TTC549 (cell line): ENCODE results near the gene ACO2.
"Not testable (repeated sequence)": the region's sequence is repeated elsewhere in the genome, so short reads cannot be mapped to it uniquely, and the experiment has no call there.

Experiments
- FAIRE-seq: peaks from 2 replicates; lab custom pipeline; 2012; peaks lifted over from hg19 to GRCh38; lab: Jason Lieb, UNC

The ACO2 gene

DNA sequence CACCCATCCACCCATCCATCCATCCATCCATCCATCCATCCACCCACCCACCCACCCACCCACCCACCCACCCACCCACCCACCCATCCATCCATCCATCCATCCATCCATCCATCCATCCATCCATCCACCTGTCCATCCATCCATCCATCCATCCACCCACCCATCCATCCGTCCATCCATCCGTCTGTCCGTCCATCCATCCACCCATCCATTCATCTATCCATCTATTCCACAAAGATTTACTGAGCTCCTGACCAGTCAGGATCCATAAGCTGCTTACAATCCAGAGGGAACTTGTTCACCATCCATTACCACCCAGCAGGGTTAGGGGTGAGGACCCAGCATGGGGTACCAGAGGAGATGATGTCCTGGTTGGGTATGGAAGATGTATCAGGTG is 103.4 kb downstream of the ACO2 start:
- FAIRE-seq, result not testable (repeated sequence)

DNA sequence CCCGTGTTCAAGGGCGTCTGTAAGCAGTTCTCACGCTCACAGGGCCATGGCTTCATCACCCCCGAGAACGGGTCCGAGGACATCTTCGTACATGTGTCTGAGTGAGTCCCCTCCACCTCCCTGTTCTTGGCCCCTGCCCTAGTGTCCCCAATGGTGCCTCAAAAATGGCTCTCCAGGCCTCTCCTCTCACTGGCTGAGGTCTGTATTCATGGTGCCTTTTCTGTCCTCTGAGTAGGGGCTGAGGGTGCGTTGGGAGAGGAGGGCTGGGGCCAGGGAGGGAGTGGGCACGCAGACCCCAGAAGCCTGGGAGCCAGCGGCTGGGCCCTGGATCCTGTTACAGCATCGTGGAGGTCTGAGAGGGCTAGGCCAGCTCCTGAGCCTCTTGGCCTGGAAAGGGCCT is 104.8 kb downstream of the ACO2 start:
- no peak for FAIRE-seq

DNA sequence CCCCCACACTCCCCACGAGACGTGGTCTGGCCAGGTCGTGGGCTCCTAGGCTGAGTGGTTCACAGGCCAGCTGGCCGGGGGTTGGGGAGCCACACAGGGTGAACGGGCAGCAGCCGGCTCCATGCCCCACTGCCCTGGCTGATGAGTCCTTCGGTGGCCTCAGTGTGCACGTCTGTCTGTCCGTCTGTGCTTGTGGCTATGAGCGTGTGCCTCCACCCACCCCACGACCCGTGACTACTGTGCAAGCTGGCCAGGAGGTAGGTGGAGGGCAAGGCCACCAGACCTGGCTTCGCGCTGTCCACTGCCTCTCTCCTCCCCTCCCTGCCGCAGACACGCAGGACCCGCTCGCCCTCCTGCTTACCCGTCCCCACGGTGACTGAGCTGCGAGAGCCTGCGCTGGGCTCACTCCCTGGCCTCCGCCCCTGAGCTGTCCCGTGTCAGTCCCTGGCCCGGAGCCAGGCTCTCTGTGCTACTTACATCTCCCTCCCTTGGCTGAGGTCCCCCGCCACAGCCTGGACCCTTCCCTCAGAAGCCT is 106.0 kb downstream of the ACO2 start:
- no peak for FAIRE-seq

DNA sequence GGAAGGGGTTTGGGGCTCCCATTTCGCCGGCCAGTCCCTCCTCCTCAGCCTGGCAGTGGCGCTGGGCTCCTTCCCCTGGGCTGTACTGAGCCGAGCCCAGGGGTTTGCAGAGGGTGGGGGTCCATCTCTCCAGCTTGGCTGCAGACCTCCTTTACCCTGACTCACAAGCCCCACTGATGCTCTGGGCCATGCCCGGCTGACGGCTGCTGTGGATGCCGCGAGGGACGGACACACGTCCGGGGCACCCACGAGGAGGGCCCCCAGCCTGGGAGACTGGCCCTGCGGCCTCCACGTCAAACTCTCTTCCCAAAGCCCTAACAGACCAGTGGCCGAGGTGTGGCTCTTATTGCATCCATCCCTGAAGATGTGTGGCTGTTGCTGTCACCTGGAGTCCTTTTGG is 106.6 kb downstream of the ACO2 start:
- FAIRE-seq, result no peak

DNA sequence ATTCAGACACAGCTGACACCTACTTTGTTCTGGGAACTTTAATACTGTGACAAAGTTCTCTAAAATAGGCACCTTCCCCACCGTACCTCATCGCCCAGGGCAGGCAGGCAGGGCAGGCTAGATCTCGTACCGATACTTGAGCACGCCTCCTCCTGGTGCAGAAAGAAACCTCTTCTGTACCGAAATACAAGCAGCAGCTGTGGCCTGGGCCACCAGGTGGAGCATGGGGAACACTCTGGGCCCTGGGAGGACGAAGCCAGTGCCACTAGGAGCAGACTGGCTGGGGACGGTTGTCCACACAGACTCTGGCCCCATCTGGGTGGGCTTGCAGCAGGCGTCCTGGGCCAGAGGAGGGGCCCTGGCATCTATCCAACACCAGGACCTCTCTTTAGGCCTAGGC is 108.0 kb downstream of the ACO2 start:
- FAIRE-seq, result peak; percentile 79

DNA sequence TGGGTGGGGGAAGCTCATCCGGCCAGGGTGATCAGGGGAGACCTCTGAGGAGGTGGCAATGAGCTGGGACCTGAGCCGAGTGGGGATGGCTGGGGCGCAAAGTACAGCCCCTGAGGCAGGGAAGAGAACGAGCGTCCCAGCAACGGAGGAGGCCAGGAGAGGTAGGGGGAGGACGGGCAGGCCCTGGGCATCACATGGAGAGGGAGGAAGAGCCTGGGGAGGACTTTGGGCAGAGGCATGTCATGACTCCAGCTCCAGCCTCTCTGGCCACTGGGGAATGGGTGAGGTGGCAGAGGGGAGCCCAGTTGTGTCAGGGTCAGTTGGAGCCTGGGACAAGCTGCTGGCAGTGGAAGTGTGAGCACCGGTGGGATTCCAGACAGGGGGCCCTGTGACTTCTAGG is 109.2 kb downstream of the ACO2 start:
- no peak for FAIRE-seq
